ENCODE results near the gene SCAF1. TPM values are rescaled to one million over a fixed set of nuclear protein-coding genes. Genes with fewer than 3 reads are reported as not detected.

Gene SCAF1
- total and polyA plus RNA-seq, 9 of the 15 experiments (the other 6 are each of a cell fraction or from before 2014, with no cell fraction given) = 0.20 to 79.0 (median 4.9) TPM

DNA sequence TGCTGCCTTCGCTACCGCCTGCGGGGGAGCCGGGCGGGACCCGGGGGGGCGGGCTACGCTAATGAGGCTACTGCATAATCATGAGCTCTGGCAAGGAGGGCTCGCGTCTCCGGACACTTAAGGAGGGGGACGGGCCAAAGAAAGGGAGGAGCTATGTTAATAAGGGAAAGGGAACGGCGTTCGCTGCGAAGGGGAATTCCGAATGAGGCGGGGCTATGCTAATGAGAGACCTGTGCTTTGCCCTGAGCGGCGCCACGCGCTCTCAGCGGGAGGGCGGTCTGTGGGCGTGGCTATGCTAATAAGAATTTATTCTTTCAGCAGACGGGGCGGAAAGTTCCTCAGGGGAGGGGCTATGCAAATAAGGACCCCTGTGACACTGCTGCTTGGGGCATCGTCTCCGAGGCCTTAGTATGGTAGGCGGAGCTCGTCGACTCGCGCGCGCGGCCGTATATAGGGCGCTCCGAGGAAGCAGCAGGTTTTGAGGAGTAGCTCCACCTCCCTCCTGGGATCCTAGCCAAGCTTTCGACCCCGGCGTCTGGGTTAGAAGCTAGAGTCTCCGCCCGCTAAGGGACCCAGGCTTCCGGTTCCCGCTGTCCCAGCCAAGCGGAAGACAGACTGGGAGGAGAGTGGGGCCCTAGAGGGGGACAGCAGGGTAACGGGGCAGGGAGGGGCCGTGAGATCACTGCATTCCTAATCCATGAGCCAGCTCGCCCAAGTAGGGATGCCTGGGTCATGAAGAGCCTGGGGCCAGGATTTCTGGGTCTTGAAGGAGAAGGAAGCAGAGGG lies 1.7 kb upstream of the SCAF1 start, which contains the start of gene RRAS (continued):
- TF ChIP-seq VEZF1 (CRISPR knock-in tag; IDR thresholded peaks at IDR 0.05) (peak; percentile 83), FOXA3 (CRISPR knock-in tag; conservative IDR thresholded peaks at IDR 0.05 in 1 of 2, IDR thresholded peaks at IDR 0.05 in 1 of 2) (peak in 1 of 2 experiments; percentile 27; a peak in 1 of 4 replicates), FIP1L1 (IDR thresholded peaks at IDR 0.05; ENCODE audit: low read depth, low read length, poor library complexity, severe bottlenecking) (no peak), GTF2E2 (tag; IDR thresholded peaks at IDR 0.05) (no peak), ARID1B (IDR thresholded peaks at IDR 0.05) (peak; percentile 66; the same call in 1 of the 2 replicates), ZBTB2 (IDR thresholded peaks at IDR 0.05) (peak; percentile 86), THRAP3 (IDR thresholded peaks at IDR 0.05; ENCODE audit: borderline replicate concordance) (no peak), PTTG1 (tag; IDR thresholded peaks at IDR 0.05; ENCODE audit: low read depth) (no peak), ZNF354B (CRISPR knock-in tag; IDR thresholded peaks at IDR 0.05) (no peak), PML (IDR thresholded peaks at IDR 0.05; ENCODE audit: low read length) (peak; percentile 66; the same call in 1 of the 2 replicates), GMEB1 (CRISPR knock-in tag; IDR thresholded peaks at IDR 0.05) (no peak), FOXJ2 (tag; IDR thresholded peaks at IDR 0.05) (no peak), JUND (IDR thresholded peaks at IDR 0.05; ENCODE audit: borderline replicate concordance, low read depth, low read length) (peak; percentile 91), JUND (tag; IDR thresholded peaks at IDR 0.05; ENCODE audit: borderline replicate concordance, low read depth, low read length) (peak; percentile 91; the same call in 1 of the 3 replicates), CEBPG (CRISPR knock-in tag; IDR thresholded peaks at IDR 0.05) (no peak), CEBPG (tag; conservative IDR thresholded peaks at IDR 0.05 in 1 of 2, IDR thresholded peaks at IDR 0.05 in 1 of 2) (no peak), STAT5A (IDR thresholded peaks at IDR 0.05; ENCODE audit: borderline replicate concordance, low read length) (no peak; the same call in 1 of the 2 replicates), ZZZ3 (IDR thresholded peaks at IDR 0.05) (no peak), ARNT (IDR thresholded peaks at IDR 0.05) (0 out of 4 replicates have a peak, but pooled peaks have one; percentile 38 to 51), TEAD1 (CRISPR knock-in tag; IDR thresholded peaks at IDR 0.05) (peak; percentile 83 to 97), ZNF551 (CRISPR knock-in tag; IDR thresholded peaks at IDR 0.05) (no peak)
- TF ChIP-seq, protein P1, sequence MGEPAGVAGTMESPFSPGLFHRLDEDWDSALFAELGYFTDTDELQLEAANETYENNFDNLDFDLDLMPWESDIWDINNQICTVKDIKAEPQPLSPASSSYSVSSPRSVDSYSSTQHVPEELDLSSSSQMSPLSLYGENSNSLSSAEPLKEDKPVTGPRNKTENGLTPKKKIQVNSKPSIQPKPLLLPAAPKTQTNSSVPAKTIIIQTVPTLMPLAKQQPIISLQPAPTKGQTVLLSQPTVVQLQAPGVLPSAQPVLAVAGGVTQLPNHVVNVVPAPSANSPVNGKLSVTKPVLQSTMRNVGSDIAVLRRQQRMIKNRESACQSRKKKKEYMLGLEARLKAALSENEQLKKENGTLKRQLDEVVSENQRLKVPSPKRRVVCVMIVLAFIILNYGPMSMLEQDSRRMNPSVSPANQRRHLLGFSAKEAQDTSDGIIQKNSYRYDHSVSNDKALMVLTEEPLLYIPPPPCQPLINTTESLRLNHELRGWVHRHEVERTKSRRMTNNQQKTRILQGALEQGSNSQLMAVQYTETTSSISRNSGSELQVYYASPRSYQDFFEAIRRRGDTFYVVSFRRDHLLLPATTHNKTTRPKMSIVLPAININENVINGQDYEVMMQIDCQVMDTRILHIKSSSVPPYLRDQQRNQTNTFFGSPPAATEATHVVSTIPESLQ (CRISPR knock-in tag; IDR thresholded peaks at IDR 0.05) = no peak

Measured in K562 (cell line).